ENCODE data around the gene COG3.

Gene COG3

DNA sequence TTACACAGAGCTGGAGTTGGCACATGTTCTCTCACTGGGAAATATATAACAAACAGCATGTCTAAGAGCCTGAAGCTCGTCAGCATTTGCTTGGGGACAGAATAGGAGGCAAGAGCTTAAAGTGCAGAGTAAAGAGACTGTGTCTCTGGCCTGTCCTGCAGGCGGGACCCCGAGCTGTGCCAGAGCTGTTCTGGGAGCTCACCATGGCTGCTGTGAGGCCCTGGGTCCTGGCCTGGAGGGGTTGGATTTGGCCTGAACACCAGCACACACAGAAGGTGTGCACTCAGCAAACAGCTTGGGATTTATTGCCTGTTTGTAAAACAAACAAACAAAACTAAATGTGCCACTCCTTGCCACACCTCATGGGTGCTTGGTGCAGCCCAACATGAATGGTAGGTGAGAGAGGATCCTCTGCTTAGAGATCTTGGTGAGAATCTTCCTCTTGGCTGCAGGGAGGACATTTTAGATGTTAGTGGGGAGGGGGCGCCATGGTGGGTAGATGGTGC lies 89.9 kb downstream of the COG3 start:
- no peak for DNase-seq

DNA sequence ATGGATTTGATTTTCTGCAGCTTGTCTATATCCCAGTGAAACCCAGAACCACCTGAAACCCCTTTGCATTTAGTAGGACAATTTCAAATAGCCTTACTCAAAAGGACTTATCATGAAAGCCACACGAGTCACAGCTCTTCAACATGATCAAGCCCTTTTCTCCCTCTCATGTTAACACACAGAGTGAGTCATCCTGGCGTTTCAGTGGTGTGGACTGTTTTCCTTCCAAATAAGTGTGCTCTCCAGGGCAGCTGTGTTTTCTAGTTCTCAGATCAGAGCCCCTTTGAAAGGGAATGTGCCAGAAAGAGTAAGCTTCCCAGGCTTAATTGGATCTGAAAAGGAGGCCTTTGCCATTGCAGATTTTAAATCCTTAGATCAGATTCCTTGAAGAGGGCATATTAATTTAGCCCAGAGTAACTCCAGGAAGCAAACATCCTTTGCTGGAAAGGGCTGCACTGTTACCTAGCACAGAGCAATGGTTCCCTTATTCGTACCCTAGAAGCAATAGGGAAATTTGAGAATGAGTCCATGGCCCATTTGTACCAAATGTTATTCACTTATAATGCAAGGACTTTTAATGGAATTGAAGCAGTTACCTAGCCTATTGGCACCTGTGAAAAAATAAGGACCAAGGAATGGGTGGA lies 99.5 kb downstream of the COG3 start:
- DNase-seq = no peak

DNA sequence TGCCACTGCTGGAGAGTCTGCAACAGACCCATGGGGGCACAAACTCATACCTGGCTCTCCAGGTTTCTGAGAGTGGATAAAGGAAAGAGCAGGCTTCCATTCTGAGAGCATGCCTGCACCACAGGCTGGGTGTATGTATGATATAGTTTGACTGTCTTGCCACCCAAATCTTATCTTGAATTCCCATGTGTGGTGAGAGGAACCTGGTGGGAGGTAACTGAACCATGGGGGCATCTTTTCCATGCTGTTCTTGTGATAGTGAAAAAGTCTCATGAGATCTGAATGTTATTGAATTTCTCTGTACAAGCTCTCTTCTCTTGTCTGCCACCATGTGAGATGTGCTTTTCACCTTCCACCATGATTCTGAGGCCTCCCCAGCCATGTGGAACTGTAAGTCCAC lies 100.6 kb downstream of the COG3 start:
- DNase-seq = no peak

DNA sequence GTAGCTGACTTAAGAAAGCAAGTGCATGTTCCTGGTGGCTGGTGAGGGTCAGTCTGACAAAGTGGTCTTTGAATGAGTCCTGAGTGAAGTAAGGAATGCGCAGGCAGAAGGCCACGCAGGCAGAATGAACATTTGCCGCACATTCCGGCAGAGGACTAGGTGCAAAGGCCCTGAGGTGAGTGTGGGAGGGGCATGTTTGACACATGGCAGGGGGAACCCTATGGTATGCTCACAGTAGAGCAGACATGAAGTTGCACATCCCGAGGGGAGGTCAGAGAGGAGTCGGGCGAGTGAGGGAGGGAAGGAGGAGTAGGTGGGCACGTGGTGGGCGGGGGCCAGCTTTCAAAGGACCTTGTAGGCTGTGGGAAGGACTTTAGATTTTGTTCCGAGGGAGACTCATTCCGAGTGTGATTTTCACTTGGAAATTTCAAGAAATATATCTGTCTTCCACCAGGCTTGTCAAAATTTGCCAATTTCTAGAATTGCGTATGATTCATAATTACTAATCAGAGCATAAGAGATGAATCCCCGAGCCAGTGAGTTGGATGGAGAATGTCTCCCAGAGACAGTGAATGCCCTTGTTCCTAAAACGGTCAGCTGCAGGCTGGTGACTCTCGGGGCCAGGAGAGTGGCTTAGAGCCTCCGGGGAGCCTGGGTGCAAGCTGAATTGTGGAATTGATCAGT lies 110.5 kb downstream of the COG3 start:
- DNase-seq = no peak

DNA sequence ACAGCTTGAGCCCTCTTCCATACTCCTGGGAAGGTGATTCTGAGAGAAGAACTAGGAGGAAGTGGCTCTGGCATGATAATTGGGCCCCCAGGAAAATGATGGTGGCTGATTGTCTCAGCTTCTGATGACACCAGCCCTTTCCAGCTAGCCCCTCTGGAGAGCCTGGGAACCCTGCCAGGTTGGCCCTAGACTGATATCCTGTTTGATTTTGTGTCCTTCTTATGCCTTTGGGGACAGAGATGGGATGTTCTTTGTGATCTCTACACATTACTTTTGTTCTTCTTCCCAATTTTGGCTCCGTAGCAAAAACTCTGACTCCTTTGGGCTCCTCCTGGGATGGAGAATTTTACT lies 111.1 kb downstream of the COG3 start:
- no peak for DNase-seq

DNA sequence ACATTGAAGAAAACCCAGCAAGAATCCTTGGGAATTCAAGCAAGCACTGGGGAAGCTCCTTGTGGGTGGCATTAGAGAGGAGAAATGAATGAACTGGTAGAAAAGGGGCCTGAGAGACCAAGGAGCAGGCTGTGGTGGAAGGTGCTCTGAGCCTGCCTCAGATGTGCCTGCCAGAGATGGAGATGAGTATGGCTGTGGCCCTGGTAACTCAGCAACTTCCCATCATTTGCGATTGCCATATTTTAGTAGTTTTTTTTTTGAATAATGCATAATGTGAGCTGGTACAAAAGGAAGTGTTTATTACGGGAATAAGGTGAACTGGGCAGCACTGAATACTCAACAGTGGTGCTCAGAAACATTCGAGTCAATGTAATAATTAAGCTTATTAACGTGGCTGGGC lies 111.7 kb downstream of the COG3 start:
- DNase-seq = no peak

DNA sequence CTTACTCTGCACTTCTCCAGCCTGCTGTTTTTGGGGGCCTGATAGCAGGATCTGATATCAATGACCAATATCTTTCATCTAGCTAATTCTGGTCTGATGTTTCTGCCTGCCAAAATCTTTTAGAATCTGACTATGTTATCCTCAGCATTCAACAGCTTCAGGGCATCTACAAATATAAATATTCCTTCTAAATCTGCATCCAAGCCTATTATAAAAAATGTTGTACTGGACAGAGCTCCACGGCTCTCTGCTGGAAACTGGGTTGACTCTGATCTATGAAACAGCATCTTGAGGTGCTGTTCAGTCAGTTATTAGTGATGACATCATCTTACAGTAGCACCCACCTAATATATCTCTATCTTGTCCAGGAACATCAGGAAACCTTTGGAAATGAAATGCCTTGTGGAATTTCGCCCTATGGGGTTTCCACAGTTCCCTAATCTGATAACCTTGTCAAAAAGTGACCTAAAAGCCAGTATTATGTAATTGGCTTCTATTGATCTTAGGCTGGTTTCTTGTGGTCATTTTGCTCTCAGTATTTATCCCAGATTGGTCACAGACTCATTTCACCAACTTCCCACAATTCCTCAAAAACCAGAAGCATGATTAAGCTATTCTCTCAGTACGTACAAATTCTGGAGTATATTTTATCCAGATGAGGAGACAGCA lies 117.8 kb downstream of the COG3 start:
- no peak for DNase-seq

DNA sequence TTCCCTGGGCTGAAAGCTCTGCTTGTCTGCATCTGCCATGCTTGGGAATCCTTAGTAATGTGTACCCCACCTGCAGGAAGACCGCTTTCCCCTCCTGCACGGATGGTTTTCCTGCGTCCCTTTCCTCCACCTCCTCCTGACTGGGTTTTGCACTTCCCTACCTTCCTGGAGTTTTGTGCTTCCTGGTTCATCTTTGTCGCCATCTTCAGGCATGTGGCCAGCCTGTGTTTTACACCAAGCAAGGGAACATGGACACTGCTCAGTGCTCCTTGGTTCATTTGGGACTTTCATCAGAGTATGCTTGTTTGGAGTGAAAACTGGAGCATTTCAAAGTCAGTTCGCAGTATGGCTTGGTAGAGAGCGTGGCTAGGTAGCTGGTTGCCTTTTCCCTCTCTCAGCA lies 120.1 kb downstream of the COG3 start:
- DNase-seq = no peak
